Caco-2 (cell line): ENCODE results near the gene HOXB6. TPM values are rescaled to one million over a fixed set of nuclear protein-coding genes. Genes with fewer than 3 reads are reported as not detected.

Source experiments
- BruUV-seq: library from RNA; stranded (reverse); fragments of 400-500 nt; replicated peaks from 2 replicates; lab custom pipeline; 2021; lab: Mats Ljungman, UMichigan
- CTCF ChIA-PET: fragments of 300-600 bp; sonication (Branson Sonifier 250); formaldehyde crosslinking; loops from one replicate; lab custom pipeline; 2022; ENCODE audit warnings: antibody characterized with exemption; lab: Charles Lee
- POLR2A ChIA-PET: fragments of 300-600 bp; sonication (Branson Sonifier 250); formaldehyde crosslinking; loops from one replicate; lab custom pipeline; 2022; ENCODE audit warnings: antibody characterized with exemption; lab: Charles Lee
- DNase-seq, 2 experiments: peaks; one replicate each; pipeline versions ENCODE4 v3.0.0 to v3.0.0-alpha.2; 2020 to 2022
- H3K27me3 ChIP-seq: replicated peaks from 2 replicates; pipeline ENCODE4 v1.6.0; 2011; ENCODE audit warnings: low read length; ENCODE audit not compliant: control insufficient read depth, insufficient read depth
- H3K36me3 ChIP-seq: 2 replicates; pipeline ENCODE4 v1.5.1; 2011; ENCODE audit warnings: low read length; ENCODE audit not compliant: control insufficient read depth, insufficient read depth
- H3K4me1 ChIP-seq: fragments of 250-450 bp; sonication (Bioruptor Pico); 2 replicates; pipeline ENCODE4 v1.5.1; 2020; ENCODE audit warnings: mild to moderate bottlenecking
- H3K4me3 ChIP-seq: 2 replicates; pipeline ENCODE4 v1.5.1; 2011; ENCODE audit warnings: low read depth, mild to moderate bottlenecking, control low read depth, low read length
- H3K9me3 ChIP-seq: fragments of 250-450 bp; sonication (Bioruptor Pico); 2 replicates; pipeline ENCODE4 v1.5.1; 2020; ENCODE audit warnings: mild to moderate bottlenecking, moderate library complexity
- H3K27ac Mint-ChIP-seq: one replicate; pipeline ENCODE4 v1.8.0; 2022; ENCODE audit warnings: mixed read lengths; ENCODE audit not compliant: unreplicated experiment
- H3K27me3 Mint-ChIP-seq: one replicate; pipeline ENCODE4 v1.8.0; 2022; ENCODE audit warnings: mixed read lengths; ENCODE audit not compliant: insufficient read depth, unreplicated experiment
- H3K36me3 Mint-ChIP-seq: one replicate; pipeline ENCODE4 v1.8.0; 2022; ENCODE audit warnings: mild to moderate bottlenecking, mixed read lengths; ENCODE audit not compliant: insufficient read depth, unreplicated experiment
- H3K4me1 Mint-ChIP-seq: one replicate; pipeline ENCODE4 v1.8.0; 2022; ENCODE audit warnings: low read depth, mixed read lengths; ENCODE audit not compliant: unreplicated experiment
- H3K4me3 Mint-ChIP-seq: one replicate; pipeline ENCODE4 v1.8.0; 2022; ENCODE audit warnings: mild to moderate bottlenecking, moderate library complexity, mixed read lengths; ENCODE audit not compliant: unreplicated experiment
- H3K9me3 Mint-ChIP-seq: one replicate; pipeline ENCODE4 v1.8.0; 2022; ENCODE audit warnings: mixed read lengths; ENCODE audit not compliant: unreplicated experiment
- intact Hi-C: fragments of 100-400 bp; cut with micrococcal nuclease; formaldehyde crosslinking; loops from one replicate; pipeline ENCODE4 v1.10.0; 2022; ENCODE audit not compliant: unreplicated experiment
- total RNA-seq: library from RNA; stranded (reverse); gene quantifications from 2 replicates; pipeline ENCODE4 v1.2.3, GENCODE V29; 2022
- TF ChIP-seq, protein P1 (sequence below), 2 experiments: fragments of 200-600 bp in 1 of 2; IDR thresholded peaks; 1 replicate in 1 of 2; 2 replicates in 1 of 2; pipeline versions ENCODE4 v1.5.1 to v1.8.0; 2011 to 2022; ENCODE audit warnings: antibody characterized with exemption in 1 of 2, control low read depth in 1 of 2, inconsistent platforms in 1 of 2, low read depth in 1 of 2, low read length in 1 of 2, mild to moderate bottlenecking in 1 of 2, moderate library complexity in 1 of 2; ENCODE audit not compliant: insufficient read depth in 1 of 2, severe bottlenecking in 1 of 2, unreplicated experiment in 1 of 2

HOXB6 gene
- total RNA-seq, 1 experiment from 2014 or later = 1.9 TPM

DNA sequence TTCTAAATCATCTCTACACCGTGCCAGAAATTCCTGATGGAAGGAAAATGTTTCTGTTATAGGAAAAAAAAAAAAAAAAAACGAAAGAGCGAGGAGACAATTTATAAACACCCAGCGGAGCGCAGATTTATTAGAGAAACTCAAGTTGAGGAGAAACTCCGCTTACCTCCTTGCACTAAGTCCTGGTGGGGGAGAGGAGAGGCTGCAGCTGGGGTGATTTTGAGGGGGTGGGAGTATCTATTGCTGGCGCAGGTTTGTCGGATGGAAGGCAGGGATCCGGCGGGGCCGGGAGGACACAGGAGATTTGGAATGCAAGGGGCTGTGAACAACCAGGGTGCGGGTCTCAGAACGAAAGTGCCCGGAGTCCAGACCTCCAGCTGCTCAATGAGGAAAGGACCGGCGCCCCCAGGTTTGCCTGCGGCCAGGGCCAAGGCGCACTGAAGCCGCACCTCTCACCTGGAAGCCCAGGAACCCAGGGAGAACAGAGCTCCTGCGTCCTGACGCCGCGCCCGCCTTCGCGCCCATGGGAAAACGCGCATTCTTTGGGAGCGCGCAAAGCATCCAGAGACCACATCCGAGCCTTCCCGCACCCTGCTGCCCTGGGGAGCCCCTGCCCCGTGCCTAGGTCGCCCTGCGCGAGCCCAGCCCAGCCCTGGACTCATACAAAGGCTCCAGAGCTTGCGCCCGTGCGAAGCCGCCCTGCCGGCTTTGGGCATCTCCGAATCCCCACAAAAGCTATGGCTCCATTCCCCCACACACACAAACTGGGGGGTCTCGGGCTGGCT lies 12.9 kb upstream of the HOXB6 start:
- POLR2A ChIA-PET = interaction anchor here (0.6 to 0.9 kb wide), 2 partner anchors 205 to 569 kb away, joined by 5 to 6 read pairs; no protein-coding TSS in a partner anchor

DNA sequence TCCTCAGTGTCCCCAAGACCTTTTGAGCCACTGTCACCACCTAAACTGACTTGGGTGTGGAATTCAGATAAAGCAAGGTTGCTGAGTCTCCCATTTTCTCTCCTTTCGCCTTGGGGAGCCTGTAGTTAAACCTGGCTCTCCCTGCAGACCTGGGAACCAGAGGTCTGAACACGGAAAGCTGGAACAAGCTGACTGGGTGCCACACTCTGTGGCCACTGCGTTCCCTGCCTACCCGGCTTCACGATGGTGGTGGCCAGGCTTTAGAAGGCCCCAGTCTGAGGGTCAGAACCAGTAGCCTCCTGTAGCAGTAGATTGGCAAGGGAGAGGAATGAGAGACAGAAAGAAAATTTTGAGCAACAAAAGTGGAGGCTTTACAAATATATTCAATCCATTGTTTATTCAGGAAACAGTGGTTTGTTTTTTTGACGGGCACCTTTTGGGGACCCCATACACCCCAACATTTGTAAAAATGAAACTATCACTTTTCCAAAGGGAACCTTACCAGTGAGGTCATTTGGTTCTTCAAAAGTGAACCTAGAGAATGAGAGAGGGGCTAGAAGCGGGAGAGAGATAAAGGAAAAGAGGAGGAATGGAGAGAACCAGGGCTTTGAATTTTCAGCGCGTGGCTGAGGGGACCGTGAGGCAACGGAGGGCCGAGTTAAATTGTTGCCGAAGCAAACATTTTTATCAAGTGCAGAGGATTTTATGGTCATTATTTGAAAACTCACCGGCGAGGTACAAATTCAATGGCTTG lies 12.1 kb upstream of the HOXB6 start:
- H3K4me1 ChIP-seq = peaks cover 4% of the 10 kb centered on the region

More for the DNA sequence above, 12.9 kb upstream of the HOXB6 start:
- peaks cover 4% of the 10 kb centered on the region for H3K4me1 ChIP-seq
- no peaks in the 10 kb centered on the region for H3K9me3 Mint-ChIP-seq
- no peaks in the 10 kb centered on the region for H3K9me3 ChIP-seq
- H3K4me3 ChIP-seq = no peak overlapping the region
- intact Hi-C loops = loop anchor here (1.0 to 2.0 kb wide), 7 partner anchors 125 to 593 kb away; no protein-coding TSS in a partner anchor
- CTCF ChIA-PET = interaction anchor here (0.6 to 2.3 kb wide), 16 partner anchors 8 to 1085 kb away, joined by 3 to 11 read pairs (median 4); no protein-coding TSS in a partner anchor
- H3K27me3 ChIP-seq = peaks cover 22% of the 10 kb centered on the region
- peaks cover 66% of the 10 kb centered on the region for H3K27me3 Mint-ChIP-seq
- no peak overlapping the region for H3K27ac Mint-ChIP-seq
- no peaks in the 10 kb centered on the region for H3K36me3 ChIP-seq
- TF ChIP-seq, protein P1, sequence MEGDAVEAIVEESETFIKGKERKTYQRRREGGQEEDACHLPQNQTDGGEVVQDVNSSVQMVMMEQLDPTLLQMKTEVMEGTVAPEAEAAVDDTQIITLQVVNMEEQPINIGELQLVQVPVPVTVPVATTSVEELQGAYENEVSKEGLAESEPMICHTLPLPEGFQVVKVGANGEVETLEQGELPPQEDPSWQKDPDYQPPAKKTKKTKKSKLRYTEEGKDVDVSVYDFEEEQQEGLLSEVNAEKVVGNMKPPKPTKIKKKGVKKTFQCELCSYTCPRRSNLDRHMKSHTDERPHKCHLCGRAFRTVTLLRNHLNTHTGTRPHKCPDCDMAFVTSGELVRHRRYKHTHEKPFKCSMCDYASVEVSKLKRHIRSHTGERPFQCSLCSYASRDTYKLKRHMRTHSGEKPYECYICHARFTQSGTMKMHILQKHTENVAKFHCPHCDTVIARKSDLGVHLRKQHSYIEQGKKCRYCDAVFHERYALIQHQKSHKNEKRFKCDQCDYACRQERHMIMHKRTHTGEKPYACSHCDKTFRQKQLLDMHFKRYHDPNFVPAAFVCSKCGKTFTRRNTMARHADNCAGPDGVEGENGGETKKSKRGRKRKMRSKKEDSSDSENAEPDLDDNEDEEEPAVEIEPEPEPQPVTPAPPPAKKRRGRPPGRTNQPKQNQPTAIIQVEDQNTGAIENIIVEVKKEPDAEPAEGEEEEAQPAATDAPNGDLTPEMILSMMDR (IDR thresholded peaks at IDR 0.05; ENCODE audit: insufficient read depth in 1 of 2, low read depth in 1 of 2, low read length in 1 of 2, severe bottlenecking in 1 of 2, unreplicated experiment in 1 of 2) = no peak
- peak overlapping the region; percentile 63 for H3K4me3 Mint-ChIP-seq
- DNase-seq = peak; percentile 44 to 56
- H3K36me3 Mint-ChIP-seq = peaks cover 7% of the 10 kb centered on the region
- BruUV-seq = no TSS peak
- H3K4me1 Mint-ChIP-seq = peaks cover 38% of the 10 kb centered on the region

More for the DNA sequence above, 12.1 kb upstream of the HOXB6 start:
- intact Hi-C loops = no loop called here
- POLR2A ChIA-PET = interaction anchor here (0.6 kb wide), 2 partner anchors 9 to 568 kb away, joined by 3 to 6 read pairs; partner anchors contain the start of gene HOXB9
- TF ChIP-seq, protein P1 (IDR thresholded peaks at IDR 0.05; ENCODE audit: insufficient read depth in 1 of 2, low read depth in 1 of 2, low read length in 1 of 2, severe bottlenecking in 1 of 2, unreplicated experiment in 1 of 2) = no peak
- Mint-ChIP-seq H3K27me3 (peaks cover 65% of the 10 kb centered on the region), H3K4me1 (peaks cover 43% of the 10 kb centered on the region), H3K9me3 (no peaks in the 10 kb centered on the region), H3K27ac (no peak overlapping the region), H3K4me3 (peak overlapping the region; percentile 8), H3K36me3 (peaks cover 7% of the 10 kb centered on the region)
- CTCF ChIA-PET = interaction anchor here (0.6 to 2.3 kb wide), 12 partner anchors 7 to 437 kb away, joined by 3 to 11 read pairs (median 4); partner anchors contain the start of gene HOXB6
- no peak overlapping the region for H3K4me3 ChIP-seq
- H3K9me3 ChIP-seq = no peaks in the 10 kb centered on the region
- H3K27me3 ChIP-seq = peaks cover 18% of the 10 kb centered on the region
- no peaks in the 10 kb centered on the region for H3K36me3 ChIP-seq
- BruUV-seq = no TSS peak
- DNase-seq = no peak
